ENCODE results near the gene GRID1.
"Not testable (repeated sequence)": the region's sequence is repeated elsewhere in the genome, so short reads cannot be mapped to it uniquely, and the experiment has no call there.

GRID1 gene

GRCh38 chr10:85874208-85874607 lies 492.4 kb downstream of the GRID1 start:
- no peak for DNase-seq (ENCODE audit: low read depth in 2 of 2)

DNA sequence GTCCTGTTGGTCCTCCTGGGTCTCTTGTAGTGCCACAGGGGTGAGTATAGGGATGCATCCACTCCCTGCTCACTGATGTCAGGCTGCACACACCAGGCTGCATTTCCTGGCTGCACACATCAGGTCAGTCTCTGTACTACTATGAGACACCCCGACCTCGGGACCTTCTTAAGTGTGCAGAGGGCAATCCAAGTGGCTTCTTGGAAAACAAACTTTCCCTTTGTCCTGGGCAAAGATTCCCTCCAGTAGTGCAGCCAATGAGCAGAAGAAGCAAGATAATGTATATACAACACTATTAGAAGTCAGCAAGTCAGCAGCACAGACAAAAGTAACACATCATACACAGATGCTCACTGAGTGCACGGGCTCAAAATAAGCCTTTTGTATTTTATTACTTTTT lies 493.5 kb downstream of the GRID1 start:
- no peak for DNase-seq (ENCODE audit: low read depth in 2 of 2)

DNA sequence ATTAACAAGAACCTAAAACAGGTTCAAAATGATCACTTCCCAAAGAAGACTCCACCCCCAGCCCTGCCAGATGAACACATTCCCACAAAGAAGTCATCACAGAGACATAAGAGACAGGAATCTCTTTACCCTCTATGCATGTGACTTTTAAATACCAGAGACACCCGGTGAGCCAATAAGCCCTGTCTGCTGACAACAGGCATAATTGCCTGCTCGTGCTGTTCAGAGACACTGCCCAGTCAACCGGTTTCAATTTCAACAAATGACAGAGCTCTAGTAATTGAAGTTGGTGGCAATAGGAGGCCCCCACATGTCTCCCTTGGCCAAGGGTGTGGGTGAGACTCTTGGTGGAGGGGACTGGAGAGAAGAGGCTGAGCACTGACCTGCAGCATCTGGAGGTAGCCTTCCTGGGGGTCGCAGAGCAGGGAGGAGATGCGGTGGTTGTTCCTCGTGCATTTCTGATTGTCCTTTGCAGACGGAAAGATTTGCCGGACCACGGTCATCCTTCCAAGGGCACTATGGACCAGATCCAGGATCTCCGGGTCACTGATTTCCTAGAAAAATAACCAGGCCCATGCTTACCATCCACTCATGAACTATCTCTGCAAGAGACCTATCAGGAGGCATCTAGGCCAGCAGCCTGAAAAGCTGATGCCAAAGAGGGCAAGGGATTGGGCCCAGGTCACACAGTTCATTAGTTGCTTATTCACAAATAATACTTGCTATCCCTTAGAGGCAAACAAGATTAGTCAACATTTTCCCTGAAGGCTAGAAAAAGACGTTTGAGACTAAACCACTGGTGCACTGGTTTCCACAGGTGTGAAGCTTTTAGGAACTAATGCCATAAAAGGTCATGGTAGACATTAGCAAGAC lies 497.7 kb downstream of the GRID1 start:
- no peak for DNase-seq (ENCODE audit: low read depth in 2 of 2)

GRCh38 chr10:85864868-85865526 lies 501.6 kb downstream of the GRID1 start:
- DNase-seq (ENCODE audit: low read depth in 2 of 2): no peak

DNA sequence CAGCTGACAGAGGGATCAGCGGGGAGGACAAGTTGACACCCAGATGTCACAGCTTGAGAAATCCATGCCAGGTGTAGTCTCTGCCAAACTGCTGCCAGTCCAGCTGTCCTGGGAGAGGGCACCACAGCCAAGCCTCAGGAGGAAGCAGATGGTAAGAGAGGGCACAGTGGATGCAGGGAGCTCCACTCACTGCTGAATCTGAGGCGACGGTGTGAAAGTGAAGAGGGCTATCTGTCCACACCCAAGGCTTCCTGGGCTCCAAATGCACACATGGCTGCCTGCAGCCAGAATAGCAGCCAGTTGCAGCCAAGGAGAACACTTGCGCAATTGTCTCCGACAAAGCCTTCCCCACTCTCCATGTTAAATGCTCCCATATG lies 502.4 kb downstream of the GRID1 start:
- no peak for DNase-seq (ENCODE audit: low read depth in 2 of 2)

DNA sequence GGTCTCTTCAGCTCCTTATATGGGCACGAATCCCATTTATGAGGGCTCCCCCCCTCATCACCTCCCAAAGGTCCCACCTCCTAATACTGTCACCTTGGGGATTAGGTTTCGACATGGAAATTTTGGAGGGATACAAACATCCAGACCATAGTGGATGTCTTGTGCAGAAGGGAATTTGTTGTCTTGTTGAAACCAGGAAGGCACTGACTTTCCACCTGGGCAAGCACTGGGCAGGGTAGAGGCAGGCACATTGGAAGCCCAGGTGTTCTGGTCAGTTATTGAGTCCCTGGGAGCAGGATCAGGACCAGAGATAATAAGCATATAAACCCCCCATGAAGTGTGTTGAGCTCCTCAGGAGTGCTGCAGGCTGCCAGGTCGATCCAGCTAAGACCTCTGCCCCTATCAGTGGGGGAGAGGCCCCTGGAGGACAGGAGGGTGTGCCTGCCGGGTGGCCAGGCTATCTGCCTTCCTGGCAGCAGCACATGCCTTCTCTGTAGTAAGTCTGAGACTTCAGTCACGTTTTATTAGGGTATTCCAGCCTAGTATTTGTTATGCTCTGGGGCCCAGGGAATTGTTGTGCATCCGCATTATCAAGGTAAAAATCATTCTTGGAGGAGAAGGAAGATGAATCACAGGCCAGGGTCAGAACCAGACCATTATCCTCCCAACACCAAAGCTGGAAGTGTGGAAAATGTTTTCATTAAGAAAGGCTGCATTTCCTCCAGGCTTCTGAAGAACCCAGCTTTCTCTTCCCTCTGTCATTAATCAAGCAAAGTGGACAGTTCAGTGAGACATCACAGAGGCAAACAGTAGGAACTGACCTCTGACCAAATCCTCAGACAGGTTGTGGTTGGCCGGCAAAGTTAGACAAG lies 503.1 kb downstream of the GRID1 start:
- DNase-seq (ENCODE audit: low read depth in 2 of 2): no peak

GRCh38 chr10:85862771-85863170 lies 503.8 kb downstream of the GRID1 start:
- DNase-seq (ENCODE audit: low read depth in 2 of 2): no peak

GRCh38 chr10:85861513-85862197 lies 504.9 kb downstream of the GRID1 start:
- no peak for DNase-seq (ENCODE audit: low read depth in 2 of 2)

DNA sequence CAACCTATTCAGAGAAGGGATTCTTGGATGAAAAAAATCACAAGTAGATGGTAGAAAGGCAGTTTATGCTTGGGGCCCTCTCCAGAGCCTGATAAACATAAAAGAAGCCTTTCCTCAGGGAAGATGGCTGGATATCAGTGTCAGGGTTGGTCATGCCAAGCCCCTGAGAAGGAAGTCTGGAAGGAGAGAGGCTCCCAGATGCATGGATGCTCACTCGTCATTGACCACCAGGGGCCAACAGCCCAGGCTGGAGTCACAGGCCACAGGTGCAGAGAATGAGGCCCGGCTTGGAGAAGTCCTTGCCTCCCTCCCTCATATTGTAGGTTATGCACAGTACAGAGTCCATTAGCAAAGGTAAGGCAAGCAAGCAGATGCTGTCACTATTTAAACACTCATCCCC lies 506.7 kb downstream of the GRID1 start:
- no peak for DNase-seq (ENCODE audit: low read depth in 2 of 2)

DNA sequence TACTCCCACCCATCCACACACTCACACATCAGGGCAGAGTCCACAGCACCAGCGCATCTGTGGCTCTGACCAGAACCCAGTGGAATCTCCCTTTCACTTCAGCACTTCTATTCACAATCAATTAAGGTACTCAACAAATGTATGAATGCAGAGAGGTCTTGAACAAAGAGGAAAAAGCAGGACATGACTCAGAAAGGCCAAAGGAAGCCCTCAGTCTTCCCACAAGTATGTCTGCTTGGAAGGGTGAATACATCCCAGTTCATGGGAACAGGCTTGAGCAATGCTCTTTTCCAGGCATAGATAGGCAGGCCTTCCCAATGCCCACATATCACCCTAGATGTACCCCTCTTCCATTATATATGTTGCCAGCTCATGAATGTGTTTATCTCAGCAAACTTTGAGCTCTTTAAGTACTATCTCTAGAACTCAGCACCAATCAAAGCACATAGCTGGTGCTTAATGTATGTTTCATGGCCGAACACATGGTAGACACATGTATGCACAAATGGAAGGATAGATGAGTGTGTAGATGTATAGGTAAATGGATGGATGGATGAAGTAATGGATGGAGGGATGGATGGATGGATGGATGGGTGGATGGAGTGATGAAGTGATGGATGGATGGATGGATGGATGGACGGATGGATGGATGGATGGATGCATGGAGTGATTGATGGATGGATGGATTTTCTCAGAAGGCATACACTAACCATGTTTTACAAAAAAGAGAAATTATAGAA lies 507.6 kb downstream of the GRID1 start:
- no peak for DNase-seq (ENCODE audit: low read depth in 2 of 2)

- DNase-seq (ENCODE audit: low read depth in 2 of 2): no peak
These were observed 508.8 kb downstream of the GRID1 start for GRCh38 chr10:85857791-85858190.

GRCh38 chr10:85857305-85857704 lies 509.3 kb downstream of the GRID1 start:
- no peak for DNase-seq (ENCODE audit: low read depth in 2 of 2)

DNA sequence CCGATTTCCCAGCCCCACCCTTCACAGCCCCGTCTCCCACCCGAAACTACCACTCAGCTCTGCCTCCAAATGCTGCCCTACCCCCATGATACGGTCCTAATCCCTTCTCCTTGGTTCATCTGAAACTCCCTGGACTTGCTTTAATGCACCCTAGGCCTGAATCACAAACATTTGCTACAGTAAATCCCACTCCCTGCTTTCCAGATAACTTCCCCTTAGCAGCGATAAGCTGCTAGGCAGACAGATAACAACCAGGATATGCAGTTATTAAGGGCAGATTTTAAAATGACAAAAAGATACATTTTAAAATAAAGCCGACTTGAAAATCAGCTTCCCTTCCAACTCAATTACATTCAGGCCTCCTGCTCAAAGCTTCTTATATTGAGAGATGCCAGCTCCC lies 514.7 kb downstream of the GRID1 start:
- DNase-seq (ENCODE audit: low read depth in 2 of 2): no peak

GRCh38 chr10:85851325-85851724 lies 515.3 kb downstream of the GRID1 start:
- no peak for DNase-seq (ENCODE audit: low read depth in 2 of 2)

- no peak for DNase-seq (ENCODE audit: low read depth in 2 of 2)
These were observed 515.9 kb downstream of the GRID1 start for GRCh38 chr10:85850736-85851135.

DNA sequence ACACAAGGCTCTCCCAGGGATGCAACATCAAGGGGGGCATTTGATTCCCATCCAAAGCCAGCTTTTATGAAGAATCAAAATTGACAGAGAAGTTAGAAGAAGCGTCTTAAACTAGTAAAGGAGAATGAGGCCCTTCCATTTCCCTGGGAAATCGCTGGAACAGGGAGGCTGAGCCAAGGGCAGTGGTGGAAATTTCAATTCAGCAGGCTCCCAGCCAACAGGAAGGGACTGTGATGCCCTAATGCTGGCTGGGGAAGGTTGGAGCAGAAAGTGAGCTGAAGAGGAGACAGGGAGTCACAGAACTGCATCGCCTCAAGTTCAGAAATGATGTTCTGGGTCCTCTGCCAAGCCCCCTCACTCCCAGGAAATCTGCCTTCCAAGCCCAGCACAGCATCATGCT lies 517.3 kb downstream of the GRID1 start:
- no peak for DNase-seq (ENCODE audit: low read depth in 2 of 2)

- no peak for DNase-seq (ENCODE audit: low read depth in 2 of 2)
These were observed 517.8 kb downstream of the GRID1 start for GRCh38 chr10:85848756-85849155.

GRCh38 chr10:85847085-85847484 lies 519.5 kb downstream of the GRID1 start:
- DNase-seq (ENCODE audit: low read depth in 2 of 2): no peak

GRCh38 chr10:85838660-85839059 lies 527.9 kb downstream of the GRID1 start:
- not testable (repeated sequence) for DNase-seq (ENCODE audit: low read depth in 2 of 2)

DNA sequence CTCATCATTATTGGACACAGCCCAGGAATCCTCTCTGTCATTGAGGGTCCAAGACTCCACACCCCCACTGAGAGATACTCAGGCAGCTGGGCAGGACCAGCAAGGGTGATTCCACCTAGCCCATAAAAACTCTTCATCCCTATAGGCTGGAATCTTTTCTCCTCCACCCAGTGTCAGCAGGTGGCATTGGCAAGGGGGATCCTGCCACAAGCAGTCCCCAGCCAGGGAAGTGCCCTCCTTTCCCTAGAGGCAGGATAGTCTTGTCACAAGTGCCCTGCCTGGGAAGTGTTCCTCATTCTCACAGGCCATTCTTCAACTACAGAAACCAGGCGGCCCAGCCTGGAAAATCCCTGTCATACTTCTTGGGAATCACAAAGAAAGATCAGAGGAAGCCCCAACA lies 533.6 kb downstream of the GRID1 start:
- DNase-seq (ENCODE audit: low read depth in 2 of 2): no peak

GRCh38 chr10:85831422-85831821 lies 535.2 kb downstream of the GRID1 start:
- no peak for DNase-seq (ENCODE audit: low read depth in 2 of 2)
